HEK293 (cell line): ENCODE results near the gene TMEM120A.

Source experiments
- CTCF ChIA-PET: fragments of 350-600 bp; formaldehyde crosslinking; extraction: SDS; loops from one replicate; lab custom pipeline; 2021; ENCODE audit warnings: antibody characterized with exemption; lab: Yijun Ruan, JAX
- POLR2A ChIA-PET: fragments of 300-600 bp; formaldehyde crosslinking; extraction: SDS; loops from one replicate; lab custom pipeline; 2020; ENCODE audit warnings: antibody characterized with exemption, inconsistent platforms; lab: Yijun Ruan, JAX
- H3K27ac ChIP-seq: fragments of 200-500 bp; sonication (Bioruptor generic); 2 replicates; pipeline ENCODE4 v1.5.1; 2014; ENCODE audit warnings: low read depth, low read length, control low read depth, inconsistent platforms; ENCODE audit errors: extremely low read depth
- H3K36me3 ChIP-seq, 2 experiments: fragments of 200-500 bp in 1 of 2; sonication (Bioruptor generic) in 1 of 2; 1 replicate in 1 of 2; 2 replicates in 1 of 2; pipeline ENCODE4 v1.5.1; 2014 to 2017; ENCODE audit warnings: inconsistent platforms in 2 of 2, low read length in 2 of 2; ENCODE audit not compliant: control insufficient read depth in 2 of 2, insufficient read depth in 1 of 2
- H3K4me1 ChIP-seq: fragments of 200-500 bp; sonication (Bioruptor generic); 2 replicates; pipeline ENCODE4 v1.5.1; 2014; ENCODE audit warnings: mild to moderate bottlenecking, low read length, inconsistent platforms; ENCODE audit not compliant: control insufficient read depth, insufficient read depth
- H3K4me3 ChIP-seq: 2 replicates; pipeline ENCODE4 v1.5.1; 2011; ENCODE audit warnings: low read depth, mild to moderate bottlenecking, control low read depth, low read length, moderate library complexity
- H3K9me3 ChIP-seq: fragments of 200-500 bp; sonication (Bioruptor generic); 2 replicates; pipeline ENCODE4 v1.5.1; 2014; ENCODE audit warnings: low read depth, low read length, inconsistent platforms; ENCODE audit not compliant: control insufficient read depth, insufficient read depth
- BCL11B ChIP-seq: fragments of 450-650 bp; formaldehyde crosslinking; IDR thresholded peaks from 2 replicates; pipeline ENCODE4 v1.5.1; 2016; ENCODE audit warnings: low read depth, missing biosample characterization, missing genetic modification characterization
- FEZF1 ChIP-seq: fragments of 450-650 bp; formaldehyde crosslinking; IDR thresholded peaks from 2 replicates; pipeline ENCODE4 v1.5.1; 2016; ENCODE audit warnings: missing biosample characterization, missing genetic modification characterization
- GFI1B ChIP-seq: fragments of 450-650 bp; formaldehyde crosslinking; IDR thresholded peaks from 2 replicates; pipeline ENCODE4 v1.5.1; 2016; ENCODE audit warnings: missing biosample characterization, missing genetic modification characterization
- GLI2 ChIP-seq: fragments of 450-650 bp; formaldehyde crosslinking; IDR thresholded peaks from 2 replicates; pipeline ENCODE4; 2017; ENCODE audit warnings: missing biosample characterization, missing genetic modification characterization, low read depth, borderline replicate concordance
- HOXC10 ChIP-seq: sonication (generic); formaldehyde crosslinking; IDR thresholded peaks from 2 replicates; pipeline ENCODE4 v1.8.1; 2023; ENCODE audit warnings: mild to moderate bottlenecking, missing genetic modification reagents
- KLF10 ChIP-seq: fragments of 450-650 bp; IDR thresholded peaks from 2 replicates; pipeline ENCODE4 v1.5.1; 2018; ENCODE audit warnings: missing biosample characterization, mild to moderate bottlenecking, missing genetic modification characterization
- KLF7 ChIP-seq: fragments of 450-650 bp; formaldehyde crosslinking; IDR thresholded peaks from 2 replicates; pipeline ENCODE4 v1.5.1; 2016; ENCODE audit warnings: missing biosample characterization, missing genetic modification characterization, borderline replicate concordance
- PRDM1 ChIP-seq: fragments of 450-650 bp; formaldehyde crosslinking; IDR thresholded peaks from 2 replicates; pipeline ENCODE4; 2016; ENCODE audit warnings: missing biosample characterization, missing genetic modification characterization
- SP2 ChIP-seq: fragments of 450-650 bp; formaldehyde crosslinking; IDR thresholded peaks from 2 replicates; pipeline ENCODE4 v1.5.1; 2016; ENCODE audit warnings: missing biosample characterization, missing genetic modification characterization
- SP7 ChIP-seq: fragments of 450-650 bp; formaldehyde crosslinking; IDR thresholded peaks from 2 replicates; pipeline ENCODE4 v1.5.1; 2016; ENCODE audit warnings: missing biosample characterization, missing genetic modification characterization
- YY2 ChIP-seq: fragments of 450-650 bp; formaldehyde crosslinking; IDR thresholded peaks from 2 replicates; pipeline ENCODE4 v1.5.1; 2016; ENCODE audit warnings: missing biosample characterization, missing genetic modification characterization
- ZBTB48 ChIP-seq: fragments of 450-650 bp; formaldehyde crosslinking; IDR thresholded peaks from 2 replicates; pipeline ENCODE4 v1.5.1; 2016; ENCODE audit warnings: missing biosample characterization, missing genetic modification characterization
- ZBTB8A ChIP-seq: fragments of 450-650 bp; formaldehyde crosslinking; IDR thresholded peaks from 2 replicates; pipeline ENCODE4 v1.5.1; 2016; ENCODE audit warnings: missing biosample characterization, missing genetic modification characterization
- ZEB2 ChIP-seq: fragments of 450-650 bp; formaldehyde crosslinking; IDR thresholded peaks from 2 replicates; pipeline ENCODE4 v1.5.1; 2016; ENCODE audit warnings: missing biosample characterization, missing genetic modification characterization
- ZNF202 ChIP-seq: fragments of 450-650 bp; formaldehyde crosslinking; IDR thresholded peaks from 2 replicates; pipeline ENCODE4 v1.5.1; 2016; ENCODE audit warnings: missing biosample characterization, missing genetic modification characterization, borderline replicate concordance
- ZNF223 ChIP-seq: fragments of 450-650 bp; formaldehyde crosslinking; IDR thresholded peaks from 2 replicates; pipeline ENCODE4 v1.5.1; 2016; ENCODE audit warnings: missing biosample characterization, missing genetic modification characterization
- ZNF292 ChIP-seq: fragments of 450-650 bp; formaldehyde crosslinking; IDR thresholded peaks from 2 replicates; pipeline ENCODE4 v1.5.1; 2016; ENCODE audit warnings: low read depth, missing biosample characterization, missing genetic modification characterization, borderline replicate concordance
- ZNF404 ChIP-seq: fragments of 450-650 bp; formaldehyde crosslinking; IDR thresholded peaks from 2 replicates; pipeline ENCODE4 v1.5.1; 2017; ENCODE audit warnings: missing biosample characterization, missing genetic modification characterization
- ZNF530 ChIP-seq: fragments of 450-650 bp; formaldehyde crosslinking; IDR thresholded peaks from 2 replicates; pipeline ENCODE4 v1.5.1; 2016; ENCODE audit warnings: low read depth, missing biosample characterization, missing genetic modification characterization
- ZNF558 ChIP-seq: fragments of 450-650 bp; formaldehyde crosslinking; IDR thresholded peaks from 2 replicates; pipeline ENCODE4 v1.5.1; 2016; ENCODE audit warnings: missing biosample characterization, missing genetic modification characterization
- ZNF623 ChIP-seq: fragments of 450-650 bp; formaldehyde crosslinking; IDR thresholded peaks from 2 replicates; pipeline ENCODE4 v1.5.1; 2016; ENCODE audit warnings: missing biosample characterization, missing genetic modification characterization
- ZNF677 ChIP-seq: fragments of 450-650 bp; IDR thresholded peaks from 2 replicates; pipeline ENCODE4 v1.5.0; 2018; ENCODE audit warnings: missing biosample characterization, mild to moderate bottlenecking, missing genetic modification characterization, moderate library complexity
- ZNF747 ChIP-seq: fragments of 450-650 bp; formaldehyde crosslinking; IDR thresholded peaks from 2 replicates; pipeline ENCODE4 v1.5.1; 2016; ENCODE audit warnings: missing biosample characterization, missing genetic modification characterization
- ZNF76 ChIP-seq: fragments of 450-650 bp; formaldehyde crosslinking; IDR thresholded peaks from 2 replicates; pipeline ENCODE4; 2016; ENCODE audit warnings: low read depth, missing biosample characterization, missing genetic modification characterization, borderline replicate concordance
- ZNF777 ChIP-seq: fragments of 450-650 bp; formaldehyde crosslinking; IDR thresholded peaks from 2 replicates; pipeline ENCODE4 v1.5.1; 2017; ENCODE audit warnings: missing biosample characterization, missing genetic modification characterization, borderline replicate concordance
- ZNF785 ChIP-seq: fragments of 450-650 bp; formaldehyde crosslinking; IDR thresholded peaks from 2 replicates; pipeline ENCODE4 v1.5.1; 2016; ENCODE audit warnings: missing biosample characterization, missing genetic modification characterization
- ZNF791 ChIP-seq: fragments of 450-650 bp; formaldehyde crosslinking; IDR thresholded peaks from 2 replicates; pipeline ENCODE4 v1.5.1; 2016; ENCODE audit warnings: missing biosample characterization, missing genetic modification characterization
- ZNF837 ChIP-seq: fragments of 450-650 bp; formaldehyde crosslinking; IDR thresholded peaks from 2 replicates; pipeline ENCODE4 v1.5.1; 2016; ENCODE audit warnings: missing biosample characterization, missing genetic modification characterization
- TF ChIP-seq, protein P1 (sequence below): fragments of 450-650 bp; formaldehyde crosslinking; IDR thresholded peaks from 2 replicates; pipeline ENCODE4 v1.5.1; 2016; ENCODE audit warnings: missing biosample characterization, missing genetic modification characterization
- TF ChIP-seq, protein P2 (sequence below): fragments of 450-650 bp; IDR thresholded peaks from 2 replicates; pipeline ENCODE4 v1.5.1; 2018; ENCODE audit warnings: missing biosample characterization, missing genetic modification characterization
- TF ChIP-seq, protein P3 (sequence below): fragments of 450-650 bp; formaldehyde crosslinking; IDR thresholded peaks from 2 replicates; pipeline ENCODE4 v1.5.1; 2016; ENCODE audit warnings: missing biosample characterization, missing genetic modification characterization

Gene TMEM120A

DNA sequence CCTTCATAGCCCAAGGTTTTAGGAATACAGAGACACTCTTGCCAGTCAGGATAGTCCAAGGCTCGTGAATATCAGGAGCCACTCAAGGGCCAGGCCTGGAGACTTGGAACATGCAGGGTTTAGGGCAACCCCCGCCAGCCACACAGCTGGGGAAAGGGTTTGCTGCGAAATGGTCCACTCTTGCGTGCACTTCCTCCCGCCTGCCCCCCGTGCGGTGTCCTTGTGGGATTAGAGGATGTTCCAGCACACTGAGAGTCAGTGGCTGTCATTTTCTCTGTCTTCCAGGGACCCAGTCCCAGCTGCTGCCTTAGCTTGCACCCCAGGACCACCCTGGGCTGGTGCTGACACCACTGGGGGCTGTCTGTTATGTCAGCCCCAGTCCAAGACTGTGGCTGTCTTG lies 41.0 kb downstream of the TMEM120A start:
- H3K36me3 ChIP-seq = peaks cover 8 to 23% of the 10 kb centered on the region in 2 experiments; a peak in 2 of 3 replicates

DNA sequence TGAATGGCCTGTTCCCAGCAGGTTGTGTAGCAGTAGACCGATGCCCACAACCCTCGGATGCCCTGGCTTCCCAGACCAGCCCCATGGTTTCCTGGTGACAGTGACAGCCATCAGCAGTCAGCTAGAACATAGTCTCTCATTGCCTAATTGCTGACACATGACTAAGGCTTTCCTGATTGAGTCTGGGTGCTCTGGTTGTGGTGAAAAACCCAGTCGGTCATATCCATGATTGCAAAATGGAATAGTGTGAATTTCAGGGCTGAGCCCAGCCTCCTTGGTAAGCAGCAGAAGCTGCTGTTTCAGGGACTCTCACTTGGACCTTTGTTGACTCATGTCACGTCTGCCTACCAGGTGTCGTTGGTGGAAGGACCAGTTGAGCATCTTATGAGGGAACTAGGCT lies 42.9 kb downstream of the TMEM120A start:
- TF ChIP-seq YY2 (tag by site-specific recombination) = no peak
- no peak for TF ChIP-seq HOXC10 (CRISPR knock-in tag)
- TF ChIP-seq, protein P1, sequence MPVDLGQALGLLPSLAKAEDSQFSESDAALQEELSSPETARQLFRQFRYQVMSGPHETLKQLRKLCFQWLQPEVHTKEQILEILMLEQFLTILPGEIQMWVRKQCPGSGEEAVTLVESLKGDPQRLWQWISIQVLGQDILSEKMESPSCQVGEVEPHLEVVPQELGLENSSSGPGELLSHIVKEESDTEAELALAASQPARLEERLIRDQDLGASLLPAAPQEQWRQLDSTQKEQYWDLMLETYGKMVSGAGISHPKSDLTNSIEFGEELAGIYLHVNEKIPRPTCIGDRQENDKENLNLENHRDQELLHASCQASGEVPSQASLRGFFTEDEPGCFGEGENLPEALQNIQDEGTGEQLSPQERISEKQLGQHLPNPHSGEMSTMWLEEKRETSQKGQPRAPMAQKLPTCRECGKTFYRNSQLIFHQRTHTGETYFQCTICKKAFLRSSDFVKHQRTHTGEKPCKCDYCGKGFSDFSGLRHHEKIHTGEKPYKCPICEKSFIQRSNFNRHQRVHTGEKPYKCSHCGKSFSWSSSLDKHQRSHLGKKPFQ (tag by site-specific recombination) = no peak
- TF ChIP-seq ZNF677 (tag by site-specific recombination) = no peak
- TF ChIP-seq FEZF1 (tag by site-specific recombination) = no peak
- no peak for TF ChIP-seq ZNF785
- TF ChIP-seq ZNF777 (tag by site-specific recombination) = no peak
- TF ChIP-seq ZBTB8A (tag by site-specific recombination) = no peak
- TF ChIP-seq BCL11B = no peak
- TF ChIP-seq ZNF202 (tag by site-specific recombination) = no peak
- TF ChIP-seq ZNF223 (tag by site-specific recombination) = no peak
- TF ChIP-seq, protein P2, sequence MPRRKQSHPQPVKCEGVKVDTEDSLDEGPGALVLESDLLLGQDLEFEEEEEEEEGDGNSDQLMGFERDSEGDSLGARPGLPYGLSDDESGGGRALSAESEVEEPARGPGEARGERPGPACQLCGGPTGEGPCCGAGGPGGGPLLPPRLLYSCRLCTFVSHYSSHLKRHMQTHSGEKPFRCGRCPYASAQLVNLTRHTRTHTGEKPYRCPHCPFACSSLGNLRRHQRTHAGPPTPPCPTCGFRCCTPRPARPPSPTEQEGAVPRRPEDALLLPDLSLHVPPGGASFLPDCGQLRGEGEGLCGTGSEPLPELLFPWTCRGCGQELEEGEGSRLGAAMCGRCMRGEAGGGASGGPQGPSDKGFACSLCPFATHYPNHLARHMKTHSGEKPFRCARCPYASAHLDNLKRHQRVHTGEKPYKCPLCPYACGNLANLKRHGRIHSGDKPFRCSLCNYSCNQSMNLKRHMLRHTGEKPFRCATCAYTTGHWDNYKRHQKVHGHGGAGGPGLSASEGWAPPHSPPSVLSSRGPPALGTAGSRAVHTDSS (tag by site-specific recombination) = no peak
- TF ChIP-seq GFI1B (tag by site-specific recombination) = no peak
- TF ChIP-seq ZNF791 (tag by site-specific recombination) = no peak
- TF ChIP-seq ZNF747 (tag by site-specific recombination) = no peak
- no peak for TF ChIP-seq KLF10 (tag by site-specific recombination)
- H3K4me3 ChIP-seq = no peak overlapping the region
- no peak overlapping the region for H3K27ac ChIP-seq
- H3K36me3 ChIP-seq = peaks cover 4 to 16% of the 10 kb centered on the region in 2 experiments; a peak in 2 of 3 replicates
- POLR2A ChIA-PET = no interaction called here
- CTCF ChIA-PET = interaction anchor here (0.6 to 0.8 kb wide), 2 partner anchors 36 to 39 kb away, joined by 3 to 4 read pairs; no protein-coding TSS in a partner anchor
- no peaks in the 10 kb centered on the region for H3K4me1 ChIP-seq
- no peaks in the 10 kb centered on the region for H3K9me3 ChIP-seq

More for the DNA sequence above, 41.0 kb downstream of the TMEM120A start:
- Histone ChIP-seq H3K4me1 (no peaks in the 10 kb centered on the region), H3K4me3 (no peak overlapping the region), H3K27ac (no peak overlapping the region), H3K9me3 (no peaks in the 10 kb centered on the region)
- POLR2A ChIA-PET = no interaction called here
- no peak for TF ChIP-seq ZNF76 (tag by site-specific recombination)
- TF ChIP-seq KLF7 = no peak
- TF ChIP-seq ZNF292 = no peak
- no peak for TF ChIP-seq ZNF558 (tag by site-specific recombination)
- TF ChIP-seq PRDM1 (tag by site-specific recombination) = no peak
- TF ChIP-seq ZNF837 (tag by site-specific recombination) = no peak
- no peak for TF ChIP-seq ZNF223 (tag by site-specific recombination)
- no peak for TF ChIP-seq ZNF530
- TF ChIP-seq, protein P3, sequence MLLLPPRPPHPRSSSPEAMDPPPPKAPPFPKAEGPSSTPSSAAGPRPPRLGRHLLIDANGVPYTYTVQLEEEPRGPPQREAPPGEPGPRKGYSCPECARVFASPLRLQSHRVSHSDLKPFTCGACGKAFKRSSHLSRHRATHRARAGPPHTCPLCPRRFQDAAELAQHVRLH (tag by site-specific recombination) = no peak
- no peak for TF ChIP-seq SP2 (tag by site-specific recombination)
- TF ChIP-seq SP7 (tag by site-specific recombination) = no peak
- TF ChIP-seq ZEB2 = no peak
- no peak for TF ChIP-seq ZNF404
- no peak for TF ChIP-seq ZNF623 (tag by site-specific recombination)
- TF ChIP-seq GLI2 (tag by site-specific recombination) = no peak
- no peak for TF ChIP-seq ZBTB48 (tag by site-specific recombination)
- CTCF ChIA-PET = no interaction called here
